Superior temporal gyrus (tissue), 1 donor: Measurements from ENCODE around the gene HPRT1.
A peak's percentile ranks its signal among the peaks of the same experiment; 100 is the strongest.

Experiments
- DNase-seq: peaks from one replicate; pipeline ENCODE4 v3.0.0-alpha.2; 2016; ENCODE audit errors: extremely low spot score

HPRT1 gene

GRCh38 chrX:134476284-134476683 is 16.3 kb downstream of the HPRT1 start:
- DNase-seq = no peak

GRCh38 chrX:134478374-134478773 is 18.4 kb downstream of the HPRT1 start:
- no peak for DNase-seq

GRCh38 chrX:134480061-134480460 is 20.1 kb downstream of the HPRT1 start:
- DNase-seq = no peak

GRCh38 chrX:134481339-134481738 is 21.4 kb downstream of the HPRT1 start:
- no peak for DNase-seq

GRCh38 chrX:134482371-134482770 is 22.4 kb downstream of the HPRT1 start:
- no peak for DNase-seq

GRCh38 chrX:134484039-134484438 is 24.1 kb downstream of the HPRT1 start:
- peak; percentile 77 for DNase-seq

- DNase-seq = no peak
Measured at GRCh38 chrX:134501941-134502340, 42.0 kb downstream of the HPRT1 start.

- no peak for DNase-seq
Measured at GRCh38 chrX:134502686-134503085, 42.7 kb downstream of the HPRT1 start.

GRCh38 chrX:134512566-134512965 is 52.6 kb downstream of the HPRT1 start:
- DNase-seq = no peak

- no peak for DNase-seq
Measured at GRCh38 chrX:134513091-134513490, 53.1 kb downstream of the HPRT1 start.

- DNase-seq = peak; percentile 33
Measured at GRCh38 chrX:134520860-134521390, 61.0 kb downstream of the HPRT1 start.

GRCh38 chrX:134524181-134524580 is 64.2 kb downstream of the HPRT1 start:
- DNase-seq = no peak

GRCh38 chrX:134525086-134525792 is 65.3 kb downstream of the HPRT1 start:
- DNase-seq = no peak

- no peak for DNase-seq
Measured at GRCh38 chrX:134526399-134526798, 66.4 kb downstream of the HPRT1 start.

- DNase-seq = no peak
Measured at GRCh38 chrX:134528960-134529359, 69.0 kb downstream of the HPRT1 start.

- DNase-seq = no peak
Measured at GRCh38 chrX:134529481-134529880, 69.5 kb downstream of the HPRT1 start.

GRCh38 chrX:134530845-134531244 is 70.9 kb downstream of the HPRT1 start:
- DNase-seq = no peak

- DNase-seq = no peak
Measured at GRCh38 chrX:134533352-134533751, 73.4 kb downstream of the HPRT1 start.

GRCh38 chrX:134533952-134534351 is 74.0 kb downstream of the HPRT1 start:
- DNase-seq = no peak

- DNase-seq = no peak
Measured at GRCh38 chrX:134537179-134537955, 77.4 kb downstream of the HPRT1 start.

- no peak for DNase-seq
Measured at GRCh38 chrX:134538316-134538715, 78.4 kb downstream of the HPRT1 start.

- no peak for DNase-seq
Measured at GRCh38 chrX:134541906-134542305, 81.9 kb downstream of the HPRT1 start.

GRCh38 chrX:134542485-134542884 is 82.5 kb downstream of the HPRT1 start:
- DNase-seq = no peak
